ENCODE measurements around the gene SEMA3C.
A peak's percentile ranks its signal among the peaks of the same experiment; 100 is the strongest.

SEMA3C gene

GRCh38 chr7:80824253-80824652, 94.6 kb downstream of the SEMA3C start:
- TF ChIP-seq BACH2 (CRISPR knock-in tag; IDR thresholded peaks at IDR 0.05; ENCODE audit: borderline replicate concordance) (no peak), ZC3H10 (CRISPR knock-in tag; IDR thresholded peaks at IDR 0.05) (no peak), CSDC2 (CRISPR knock-in tag; IDR thresholded peaks at IDR 0.05) (no peak)
- no peak for ATAC-seq

GRCh38 chr7:80823057-80823456, 95.8 kb downstream of the SEMA3C start:
- ATAC-seq, result no peak
- TF ChIP-seq OSR1 (CRISPR knock-in tag; IDR thresholded peaks at IDR 0.05), result no peak
- no peak for TF ChIP-seq PPARA (CRISPR knock-in tag; IDR thresholded peaks at IDR 0.05; ENCODE audit: borderline replicate concordance)
- no peak for TF ChIP-seq ESRRG (CRISPR knock-in tag; IDR thresholded peaks at IDR 0.05)
- TF ChIP-seq ZC3H10 (CRISPR knock-in tag; IDR thresholded peaks at IDR 0.05), result no peak
- no peak for TF ChIP-seq POU6F1 (CRISPR knock-in tag; IDR thresholded peaks at IDR 0.05; ENCODE audit: borderline replicate concordance, low read depth)
- no peak for TF ChIP-seq ZNF8 (CRISPR knock-in tag; IDR thresholded peaks at IDR 0.05)
- TF ChIP-seq SNAI2 (CRISPR knock-in tag; IDR thresholded peaks at IDR 0.05), result no peak
- TF ChIP-seq ARNTL (CRISPR knock-in tag; IDR thresholded peaks at IDR 0.05; ENCODE audit: borderline replicate concordance, low read depth), result no peak

GRCh38 chr7:80821771-80822319, 97.0 kb downstream of the SEMA3C start:
- no peak for ATAC-seq
- no peak for TF ChIP-seq ZNF70 (CRISPR knock-in tag; IDR thresholded peaks at IDR 0.05)
- TF ChIP-seq CREB5 (CRISPR knock-in tag; IDR thresholded peaks at IDR 0.05; ENCODE audit: low read depth), result no peak
- no peak for TF ChIP-seq CSDC2 (CRISPR knock-in tag; IDR thresholded peaks at IDR 0.05)

GRCh38 chr7:80819503-80819902, 99.3 kb downstream of the SEMA3C start:
- ATAC-seq, result no peak
- TF ChIP-seq OSR1 (CRISPR knock-in tag; IDR thresholded peaks at IDR 0.05), result no peak
- TF ChIP-seq ZFP3 (CRISPR knock-in tag; IDR thresholded peaks at IDR 0.05), result 0 out of 2 replicates have a peak, but pooled peaks have one; percentile 28
- TF ChIP-seq TSHZ2 (CRISPR knock-in tag; IDR thresholded peaks at IDR 0.05), result no peak
- TF ChIP-seq ZFP30 (CRISPR knock-in tag; IDR thresholded peaks at IDR 0.05), result no peak
- TF ChIP-seq ZNF8 (CRISPR knock-in tag; IDR thresholded peaks at IDR 0.05), result no peak

- TF ChIP-seq PATZ1 (CRISPR knock-in tag; IDR thresholded peaks at IDR 0.05; ENCODE audit: borderline replicate concordance) (no peak), CSRNP3 (CRISPR knock-in tag; IDR thresholded peaks at IDR 0.05) (no peak), BACH2 (CRISPR knock-in tag; IDR thresholded peaks at IDR 0.05; ENCODE audit: borderline replicate concordance) (no peak), OSR1 (CRISPR knock-in tag; IDR thresholded peaks at IDR 0.05) (no peak)
- ATAC-seq, result no peak
Observed at GRCh38 chr7:80818181-80818580, 100.7 kb downstream of the SEMA3C start.

Measured in SK-N-SH treated with all-trans-retinoic acid at 6 μM for 48 hours (cell line).